GM23248 (cell line): ENCODE results near the gene HOXB3.

ENCODE experiments used
- EZH2 ChIP-seq: fragments of 200-600 bp; sonication (generic); IDR thresholded peaks from 2 replicates; pipeline ENCODE4 v1.6.1; 2018; ENCODE audit warnings: antibody characterized with exemption, mild to moderate bottlenecking; ENCODE audit not compliant: insufficient read depth, poor library complexity, severe bottlenecking
- EZH2phosphoT487 ChIP-seq: fragments of 200-600 bp; sonication (generic); IDR thresholded peaks from 2 replicates; pipeline ENCODE4 v1.6.1; 2018; ENCODE audit warnings: antibody characterized with exemption, moderate library complexity, mild to moderate bottlenecking, low read depth; ENCODE audit not compliant: insufficient read depth

DNA sequence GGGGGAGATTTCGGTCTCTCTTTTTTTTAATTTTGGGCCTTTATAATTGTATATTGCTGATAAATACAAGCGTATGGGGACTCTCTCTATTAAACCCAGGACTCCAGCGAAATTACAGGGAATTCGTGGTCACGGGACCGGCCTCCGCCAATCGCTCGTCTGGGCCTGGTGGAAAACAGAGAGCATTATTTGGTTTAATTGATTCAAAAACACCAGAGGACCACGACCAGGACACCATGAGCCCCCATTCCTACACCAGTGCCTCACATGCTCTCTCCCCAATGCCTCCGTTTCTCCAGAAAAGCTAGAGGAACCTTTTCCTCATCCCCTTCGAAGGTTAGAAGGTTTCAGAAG is 45.0 kb downstream of the HOXB3 start, which contains the start of gene HOXB2:
- TF ChIP-seq EZH2phosphoT487 (no peak), EZH2 (no peak)
